H9 (cell line): ENCODE data around the gene ZNF407. TPM values are rescaled to one million over a fixed set of nuclear protein-coding genes. Genes with fewer than 3 reads are reported as not detected.

Source experiments
- DNase-seq: peaks from one replicate; pipeline ENCODE4 v3.0.0-alpha.2; 2017
- H2AFZ ChIP-seq: one replicate; pipeline ENCODE4 v1.6.1; 2013; ENCODE audit warnings: mild to moderate bottlenecking, low read length, control low read depth, moderate library complexity
- H2AK5ac ChIP-seq: 2 replicates; pipeline ENCODE4 v1.6.1; 2013; ENCODE audit warnings: low read length, control low read depth, mixed read lengths; ENCODE audit not compliant: insufficient read length
- H2BK120ac ChIP-seq: one replicate; pipeline ENCODE4 v1.6.1; 2013; ENCODE audit warnings: low read depth, mild to moderate bottlenecking, low read length, control low read depth, inconsistent platforms; ENCODE audit not compliant: poor library complexity, severe bottlenecking
- H2BK12ac ChIP-seq: 2 replicates; pipeline ENCODE4 v1.6.1; 2013; ENCODE audit warnings: low read length, control low read depth, mixed read lengths, low read depth; ENCODE audit not compliant: insufficient read length
- H2BK15ac ChIP-seq: 2 replicates; pipeline ENCODE4 v1.6.1; 2013; ENCODE audit warnings: low read depth, low read length, control low read depth
- H2BK20ac ChIP-seq: one replicate; pipeline ENCODE4 v1.6.1; 2013; ENCODE audit warnings: low read depth, mild to moderate bottlenecking, low read length, control low read depth, inconsistent platforms; ENCODE audit not compliant: poor library complexity, severe bottlenecking
- H2BK5ac ChIP-seq: 2 replicates; pipeline ENCODE4 v1.6.1; 2013; ENCODE audit warnings: low read length, control low read depth, mixed read lengths; ENCODE audit not compliant: insufficient read length
- H3K14ac ChIP-seq: 2 replicates; pipeline ENCODE4 v1.6.1; 2013; ENCODE audit warnings: low read length, control low read depth; ENCODE audit not compliant: insufficient read depth
- H3K18ac ChIP-seq: 2 replicates; pipeline ENCODE4 v1.6.1; 2013; ENCODE audit warnings: low read depth, mild to moderate bottlenecking, mixed read lengths, low read length, control low read depth; ENCODE audit not compliant: insufficient read length
- H3K23ac ChIP-seq: 2 replicates; pipeline ENCODE4 v1.6.1; 2013; ENCODE audit warnings: low read length, control low read depth, mixed read lengths, low read depth; ENCODE audit not compliant: insufficient read length
- H3K23me2 ChIP-seq: 2 replicates; pipeline ENCODE4 v1.6.1; 2013; ENCODE audit warnings: low read depth, mild to moderate bottlenecking, mixed read lengths, low read length, control low read depth; ENCODE audit not compliant: insufficient read length, poor library complexity, severe bottlenecking
- H3K27ac ChIP-seq: 2 replicates; pipeline ENCODE4 v1.5.1; 2013; ENCODE audit warnings: low read length, control low read depth, mixed read lengths, low read depth; ENCODE audit not compliant: insufficient read length
- H3K27me3 ChIP-seq: 2 replicates; pipeline ENCODE4 v1.6.1; 2013; ENCODE audit warnings: low read length, control low read depth, inconsistent platforms; ENCODE audit not compliant: insufficient read depth
- H3K4ac ChIP-seq: 2 replicates; pipeline ENCODE4 v1.6.1; 2013; ENCODE audit warnings: low read depth, mild to moderate bottlenecking, control low read depth, inconsistent platforms, low read length, moderate library complexity
- H3K4me1 ChIP-seq: 2 replicates; pipeline ENCODE4 v1.6.1; 2013; ENCODE audit warnings: low read length, control low read depth, inconsistent platforms; ENCODE audit not compliant: insufficient read depth
- H3K4me2 ChIP-seq: 2 replicates; pipeline ENCODE4 v1.6.1; 2013; ENCODE audit warnings: low read length, control low read depth, mixed read lengths; ENCODE audit not compliant: insufficient read length, insufficient read depth
- H3K56ac ChIP-seq: 2 replicates; pipeline ENCODE4 v1.6.1; 2013; ENCODE audit warnings: low read depth, mild to moderate bottlenecking, mixed read lengths, low read length, control low read depth; ENCODE audit not compliant: insufficient read length
- H3K79me1 ChIP-seq: 2 replicates; pipeline ENCODE4 v1.6.1; 2013; ENCODE audit warnings: low read depth, mild to moderate bottlenecking, moderate library complexity, low read length, control low read depth, inconsistent platforms; ENCODE audit not compliant: insufficient read depth, poor library complexity, severe bottlenecking
- H3K79me2 ChIP-seq: 2 replicates; pipeline ENCODE4 v1.6.1; 2013; ENCODE audit warnings: low read length, control low read depth, inconsistent platforms; ENCODE audit not compliant: insufficient read depth
- H3K9ac ChIP-seq: 2 replicates; pipeline ENCODE4 v1.6.1; 2013; ENCODE audit warnings: low read length, control low read depth, mixed read lengths; ENCODE audit not compliant: insufficient read length; ENCODE audit errors: extremely low read depth
- H3K9me3 ChIP-seq: one replicate; pipeline ENCODE4 v1.6.1; 2013; ENCODE audit warnings: low read depth, low read length, inconsistent platforms; ENCODE audit not compliant: control insufficient read depth
- H3T11ph ChIP-seq: one replicate; pipeline ENCODE4 v1.6.1; 2013; ENCODE audit warnings: mild to moderate bottlenecking, low read length, control low read depth, inconsistent platforms
- H4K20me1 ChIP-seq: one replicate; pipeline ENCODE4 v1.6.1; 2013; ENCODE audit not compliant: control insufficient read depth, insufficient read length, insufficient read depth
- H4K5ac ChIP-seq: 2 replicates; pipeline ENCODE4 v1.6.1; 2013; ENCODE audit warnings: low read depth, mild to moderate bottlenecking, mixed read lengths, low read length, control low read depth; ENCODE audit not compliant: insufficient read length
- H4K8ac ChIP-seq: replicated peaks from 2 replicates; pipeline ENCODE4 v1.6.1; 2013; ENCODE audit warnings: low read length, control low read depth, mixed read lengths, low read depth; ENCODE audit not compliant: insufficient read length
- H4K91ac ChIP-seq: 2 replicates; pipeline ENCODE4 v1.6.1; 2013; ENCODE audit warnings: low read depth, mild to moderate bottlenecking, moderate library complexity, mixed read lengths, low read length, control low read depth; ENCODE audit not compliant: insufficient read length
- H3K27ac Mint-ChIP-seq, 3 experiments: 2 replicates in 2 of 3; 3 replicates in 1 of 3; pipeline ENCODE4 v1.8.0; 2020 to 2021; ENCODE audit warnings: mixed read lengths in 3 of 3, mild to moderate bottlenecking in 1 of 3, moderate library complexity in 1 of 3
- H3K27me3 Mint-ChIP-seq: 2 replicates; pipeline ENCODE4 v1.8.0; 2021; ENCODE audit warnings: low read depth, mild to moderate bottlenecking, moderate library complexity, mixed read lengths
- H3K36me3 Mint-ChIP-seq, 3 experiments: 2 replicates in 2 of 3; 3 replicates in 1 of 3; pipeline ENCODE4 v1.8.0; 2020 to 2021; ENCODE audit warnings: low read depth in 3 of 3, mixed read lengths in 3 of 3; ENCODE audit not compliant: insufficient read depth in 1 of 3
- H3K4me1 Mint-ChIP-seq, 2 experiments: 2 replicates each; pipeline ENCODE4 v1.8.0; 2020; ENCODE audit warnings: mixed read lengths in 2 of 2
- H3K4me3 Mint-ChIP-seq, 2 experiments: 2 replicates in 1 of 2; 3 replicates in 1 of 2; pipeline ENCODE4 v1.8.0; 2020 to 2021; ENCODE audit warnings: mild to moderate bottlenecking in 2 of 2, mixed read lengths in 2 of 2, moderate library complexity in 1 of 2
- H3K9me3 Mint-ChIP-seq, 2 experiments: 2 replicates in 1 of 2; 3 replicates in 1 of 2; pipeline ENCODE4 v1.8.0; 2020; ENCODE audit warnings: mild to moderate bottlenecking in 2 of 2, mixed read lengths in 2 of 2, moderate library complexity in 1 of 2
- CTCF ChIP-seq: fragments of 200-600 bp; sonication (generic); conservative IDR thresholded peaks from 3 replicates; pipeline ENCODE4 v1.8.0; 2021; ENCODE audit warnings: antibody characterized with exemption, mild to moderate bottlenecking
- WGBS: extraction: QIAGEN DNeasy Blood & Tissue Kit; methylation state at CpG from one replicate; pipeline ENCODE4 v1.1.7; 2013; ENCODE audit warnings: missing lambda C conversion rate, low lambda C conversion rate, mixed read lengths; ENCODE audit not compliant: insufficient read length; ENCODE audit errors: extremely low coverage; 5-methylcytosine and 5-hydroxymethylcytosine counted together
- total RNA-seq: library from RNA; stranded (reverse); gene quantifications from 2 replicates; pipeline ENCODE4 v1.2.1, GENCODE V29; 2021

Gene ZNF407
- total RNA-seq, 1 experiment from 2014 or later = 8.7 TPM

GRCh38 chr18:75107196-75107930 is 509.7 kb downstream of the ZNF407 start:
- Histone ChIP-seq H3K79me1 (no peaks in the 10 kb centered on the region), H2BK5ac (no peak overlapping the region)
- no peak for DNase-seq

More at GRCh38 chr18:75107196-75107930, 509.7 kb downstream of the ZNF407 start:
- Mint-ChIP-seq H3K4me3 (no peak overlapping the region), H3K27ac (no peak overlapping the region; a peak in 1 of 7 replicates), H3K36me3 (no peaks in the 10 kb centered on the region), H3K27me3 (no peaks in the 10 kb centered on the region), H3K4me1 (peaks cover 0 to 10% of the 10 kb centered on the region in 2 experiments; a peak in 2 of 4 replicates), H3K9me3 (peaks cover 0 to 2% of the 10 kb centered on the region in 2 experiments; a peak in 2 of 5 replicates)
- Histone ChIP-seq H2AK5ac (no peak overlapping the region), H3K27ac (no peak overlapping the region), H3K23me2 (no peaks in the 10 kb centered on the region), H3K79me2 (no peaks in the 10 kb centered on the region), H3K23ac (no peak overlapping the region), H2BK120ac (no peak overlapping the region), H4K91ac (no peak overlapping the region), H2BK20ac (no peak overlapping the region), H3K14ac (no peak overlapping the region), H3K18ac (no peak overlapping the region), H2BK12ac (no peak overlapping the region), H3K4ac (no peak overlapping the region), H4K20me1 (no peaks in the 10 kb centered on the region), H3K27me3 (no peaks in the 10 kb centered on the region), H3K4me2 (no peak overlapping the region), H4K5ac (no peak overlapping the region), H3T11ph (no peak overlapping the region), H3K4me1 (no peaks in the 10 kb centered on the region; the same call in 1 of the 2 replicates), H3K56ac (no peak overlapping the region), H4K8ac (no peak overlapping the region), H2BK15ac (no peak overlapping the region), H2AFZ (no peak overlapping the region), H3K9me3 (no peaks in the 10 kb centered on the region), H3K9ac (no peak overlapping the region)
- no CpG with 5 or more reads among the region's 19 CpGs for WGBS
- no peak for TF ChIP-seq CTCF
